NCI-H446 treated with DMSO at 0.1 percent for 48 hours (cell line): Measurements from ENCODE around the gene MRFAP1L1.
"Not testable (repeated sequence)": the region's sequence is repeated elsewhere in the genome, so short reads cannot be mapped to it uniquely, and the experiment has no call there.

Experiments used
- DNase-seq: peaks from one replicate; lab custom pipeline; 2025; lab: John Stamatoyannopoulos, UW

MRFAP1L1 gene

DNA sequence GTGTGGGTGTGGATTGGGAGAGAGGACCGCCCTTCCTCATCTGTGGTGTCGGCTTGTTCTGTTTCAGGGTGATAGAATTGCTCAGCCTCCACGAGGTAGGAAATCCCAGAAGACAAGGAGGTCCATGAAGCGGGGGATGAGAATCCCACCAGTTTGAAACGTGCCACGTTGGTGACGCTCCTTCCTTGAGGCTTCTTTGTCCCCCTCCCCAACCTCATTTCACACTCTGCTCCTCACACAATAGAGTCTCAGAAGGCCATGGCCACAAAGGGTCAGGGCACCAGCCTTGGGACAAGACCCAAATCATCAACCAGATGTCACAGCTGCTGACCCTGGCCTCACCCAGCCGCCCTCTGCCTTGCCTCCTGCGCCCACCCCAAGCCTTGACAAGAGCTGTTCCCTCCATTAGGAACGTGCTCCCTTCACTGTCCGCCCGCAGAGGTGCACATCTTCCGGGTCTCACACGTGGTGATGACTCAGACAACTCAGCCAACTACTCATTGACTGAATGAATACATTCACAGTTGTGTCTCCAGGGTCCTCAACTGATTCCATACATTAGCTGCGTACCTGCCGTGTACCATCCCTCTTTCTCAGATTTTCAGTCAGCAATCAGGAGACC lies 24.6 kb upstream of the MRFAP1L1 start:
- no peak for DNase-seq

DNA sequence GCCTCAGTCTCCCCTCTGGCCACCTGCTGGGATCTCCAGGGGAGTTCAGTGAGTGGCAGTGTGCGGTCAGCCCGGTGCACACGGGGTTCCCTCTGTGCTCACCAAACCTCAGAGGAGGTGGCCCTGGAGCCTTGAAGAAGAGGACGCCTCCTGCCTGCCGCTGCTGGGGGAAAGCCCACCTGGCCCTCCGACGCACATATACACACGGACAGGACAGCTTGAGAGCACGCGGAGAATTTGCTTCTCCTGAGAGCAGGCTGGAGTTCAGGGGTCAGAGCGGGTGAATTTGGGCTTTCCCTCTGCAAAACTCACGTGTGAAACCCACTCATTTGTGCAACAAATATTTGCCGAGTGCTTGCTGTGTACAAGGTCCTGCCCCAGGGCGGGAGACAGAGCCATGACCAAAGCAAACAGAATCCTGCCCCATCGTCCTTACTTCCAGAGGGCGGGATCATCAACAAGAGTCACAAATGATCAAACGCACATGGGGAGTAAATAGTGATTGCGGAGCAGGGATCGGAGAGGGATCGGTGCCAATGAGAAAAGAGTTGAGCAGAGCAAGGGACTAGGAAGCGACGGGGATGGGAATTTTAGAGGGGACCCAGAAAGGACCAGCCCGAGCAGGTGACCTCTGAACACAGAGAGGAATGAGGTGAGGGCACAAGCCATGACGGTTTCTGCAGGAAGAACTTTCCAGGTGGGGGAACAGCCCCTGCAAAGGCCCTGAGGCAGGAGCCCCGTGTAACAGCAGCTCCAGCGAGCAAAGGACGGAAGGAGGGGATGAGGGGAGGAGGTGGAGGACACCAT lies 23.9 kb upstream of the MRFAP1L1 start:
- no peak for DNase-seq

DNA sequence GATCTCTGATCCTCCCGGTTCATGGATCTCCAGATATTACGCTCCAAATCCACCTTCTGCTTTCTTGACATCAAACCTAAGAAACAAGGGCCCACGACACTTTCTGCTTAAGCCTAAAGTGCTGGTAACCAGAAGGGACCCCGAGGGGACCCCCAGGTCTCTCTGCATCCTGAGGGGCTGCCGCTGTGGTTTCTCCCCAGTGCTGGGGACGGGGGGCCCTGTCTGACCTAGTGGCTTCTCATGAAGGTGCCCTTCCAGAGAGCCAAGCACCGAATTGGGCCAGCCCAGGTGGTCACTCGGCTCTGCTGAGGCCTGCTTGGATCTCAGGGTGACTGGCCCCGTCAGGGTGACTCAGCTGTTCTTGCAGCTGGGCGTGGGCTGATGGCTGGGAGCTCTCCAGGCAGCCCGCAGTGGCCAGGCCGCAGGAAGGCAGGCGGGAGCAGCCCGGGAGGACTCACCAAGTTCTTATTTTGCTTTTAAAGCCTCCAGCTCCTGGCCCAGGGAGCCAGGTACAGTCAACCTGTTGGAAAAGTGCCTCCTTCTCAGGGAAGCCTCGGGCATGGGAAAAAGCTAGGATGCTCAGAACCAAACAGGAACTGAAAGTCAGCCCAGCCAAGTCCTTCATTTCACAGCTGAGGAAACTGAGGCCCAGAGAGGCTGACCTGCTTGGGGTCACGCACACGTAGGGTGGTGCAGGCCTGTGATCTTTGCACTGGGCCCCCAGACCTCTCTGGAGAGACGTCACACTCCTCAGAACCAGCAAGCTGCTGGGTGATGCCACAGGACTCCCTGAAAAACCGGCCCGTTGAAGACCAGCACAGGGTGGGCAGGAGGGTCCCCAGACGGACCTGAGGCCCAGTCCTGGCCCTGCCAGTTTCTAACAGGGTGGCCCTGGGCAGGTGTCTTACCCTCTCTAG lies 23.0 kb upstream of the MRFAP1L1 start:
- no peak for DNase-seq

DNA sequence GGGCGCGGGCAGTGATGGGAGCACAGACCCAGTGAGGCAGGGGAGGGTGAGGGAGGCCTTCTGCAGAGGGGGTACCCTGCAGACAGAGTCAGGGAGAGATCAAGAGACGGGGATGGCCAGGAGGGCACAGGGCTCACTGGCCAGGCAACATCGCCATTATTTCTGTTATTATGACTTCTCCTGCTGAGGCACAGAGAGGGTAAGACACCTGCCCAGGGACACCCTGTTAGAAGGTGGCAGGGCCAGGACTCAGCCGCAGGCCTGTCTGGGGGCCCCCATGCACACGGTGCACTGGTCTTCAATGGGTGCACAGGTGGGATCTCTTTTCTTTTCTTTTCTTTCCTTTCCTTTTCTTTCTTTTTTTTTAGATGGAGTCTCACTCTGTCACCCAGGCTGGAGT lies 22.1 kb upstream of the MRFAP1L1 start:
- DNase-seq, result no peak

DNA sequence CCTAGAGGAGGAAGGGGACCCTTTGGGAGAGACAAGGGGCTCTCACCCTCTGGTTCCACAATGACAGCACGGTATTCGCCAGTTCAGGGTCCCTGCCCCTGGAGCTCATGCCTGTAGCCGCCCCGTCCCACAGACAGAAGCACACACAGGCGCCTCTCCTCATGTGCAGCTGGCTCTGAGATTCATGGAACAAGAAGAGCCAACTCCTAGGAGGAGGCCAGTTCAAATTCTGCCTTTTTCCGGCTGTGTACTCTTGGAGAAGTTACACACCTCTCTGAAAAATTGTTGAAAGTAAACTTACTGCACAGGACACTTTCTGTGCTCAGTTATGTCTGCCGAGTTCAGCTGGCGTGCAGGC lies 21.6 kb upstream of the MRFAP1L1 start:
- no peak for DNase-seq

DNA sequence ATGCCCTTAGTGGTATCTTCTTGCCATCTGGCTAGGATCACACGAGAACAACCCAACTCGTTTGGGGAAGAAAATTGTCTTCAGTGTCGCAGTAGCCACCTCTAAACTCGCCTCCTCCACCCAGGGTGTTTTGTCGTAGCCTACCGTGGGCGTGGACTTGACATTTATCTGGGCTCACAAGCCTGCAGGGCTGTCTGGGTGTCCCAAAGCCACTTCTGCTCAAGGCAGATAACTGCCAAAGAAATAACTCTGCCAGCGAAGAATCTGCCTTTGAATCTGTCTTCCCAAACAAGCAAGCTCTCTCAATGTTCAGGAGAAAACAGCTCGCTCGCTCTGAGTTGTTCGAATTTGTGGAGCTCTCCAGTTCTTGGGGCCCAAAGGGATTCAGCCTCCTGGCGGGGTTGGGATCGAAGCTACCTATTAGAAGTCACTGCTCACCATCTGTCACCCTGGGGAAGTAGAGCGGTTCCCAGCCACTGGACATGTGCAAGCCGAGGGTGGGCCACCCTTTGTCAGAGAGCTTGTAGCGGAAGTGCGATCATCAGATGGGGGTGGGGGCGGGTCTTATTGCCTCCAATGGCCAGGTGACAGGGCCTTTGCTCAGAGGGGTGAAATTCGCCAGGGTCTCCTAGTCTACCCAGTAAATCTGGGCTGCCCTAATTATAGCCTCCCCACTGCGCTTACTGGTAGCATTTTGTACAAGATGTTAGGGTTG lies 21.1 kb upstream of the MRFAP1L1 start:
- no peak for DNase-seq

DNA sequence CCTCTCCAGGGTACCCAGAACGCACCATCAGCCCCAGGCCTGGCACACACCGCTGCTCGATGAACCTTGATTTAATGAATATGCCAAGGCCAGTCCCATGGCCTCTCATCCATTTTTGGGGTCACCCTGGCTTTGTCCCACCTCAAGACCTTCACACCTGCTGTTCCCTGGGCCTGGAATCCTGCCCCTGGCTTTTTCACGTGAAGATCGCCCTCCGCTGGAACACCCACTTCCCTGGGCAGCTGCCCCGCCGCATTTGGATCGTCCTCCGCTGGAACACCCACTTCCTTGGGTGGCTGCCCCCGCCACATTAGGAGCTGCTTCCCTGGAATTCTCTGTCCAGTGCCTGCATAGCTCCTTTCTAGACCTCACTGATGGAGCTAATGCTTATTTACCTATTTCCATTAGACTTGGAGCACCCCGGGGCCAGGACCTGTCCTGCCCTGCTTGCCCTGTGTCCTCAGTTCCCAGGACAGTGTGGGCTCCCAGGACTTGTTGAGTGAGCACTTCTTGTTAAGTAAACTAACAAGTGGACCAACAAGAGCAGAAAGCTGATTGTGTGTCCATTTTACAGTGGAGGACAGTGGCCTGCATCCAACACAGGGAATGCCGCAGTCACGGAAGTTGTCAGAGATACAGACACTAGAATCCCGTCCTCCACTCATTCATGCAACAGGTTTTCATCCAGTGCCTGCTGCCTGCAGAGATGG lies 18.8 kb upstream of the MRFAP1L1 start:
- no peak for DNase-seq

DNA sequence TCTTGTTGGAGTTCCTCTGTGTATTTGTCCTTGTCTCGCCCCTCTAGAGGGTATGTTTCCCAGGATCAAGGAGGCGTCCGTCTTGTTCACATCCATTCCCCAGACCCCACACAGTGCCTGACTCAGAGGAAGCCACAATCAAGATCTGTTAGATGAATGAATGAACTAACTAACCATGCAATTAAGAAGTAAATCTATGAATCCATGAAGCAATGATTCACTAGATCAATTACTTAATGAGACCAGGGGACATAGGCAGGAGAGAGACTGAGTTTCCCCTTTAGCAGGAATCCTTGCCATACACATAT lies 18.2 kb upstream of the MRFAP1L1 start:
- no peak for DNase-seq

DNA sequence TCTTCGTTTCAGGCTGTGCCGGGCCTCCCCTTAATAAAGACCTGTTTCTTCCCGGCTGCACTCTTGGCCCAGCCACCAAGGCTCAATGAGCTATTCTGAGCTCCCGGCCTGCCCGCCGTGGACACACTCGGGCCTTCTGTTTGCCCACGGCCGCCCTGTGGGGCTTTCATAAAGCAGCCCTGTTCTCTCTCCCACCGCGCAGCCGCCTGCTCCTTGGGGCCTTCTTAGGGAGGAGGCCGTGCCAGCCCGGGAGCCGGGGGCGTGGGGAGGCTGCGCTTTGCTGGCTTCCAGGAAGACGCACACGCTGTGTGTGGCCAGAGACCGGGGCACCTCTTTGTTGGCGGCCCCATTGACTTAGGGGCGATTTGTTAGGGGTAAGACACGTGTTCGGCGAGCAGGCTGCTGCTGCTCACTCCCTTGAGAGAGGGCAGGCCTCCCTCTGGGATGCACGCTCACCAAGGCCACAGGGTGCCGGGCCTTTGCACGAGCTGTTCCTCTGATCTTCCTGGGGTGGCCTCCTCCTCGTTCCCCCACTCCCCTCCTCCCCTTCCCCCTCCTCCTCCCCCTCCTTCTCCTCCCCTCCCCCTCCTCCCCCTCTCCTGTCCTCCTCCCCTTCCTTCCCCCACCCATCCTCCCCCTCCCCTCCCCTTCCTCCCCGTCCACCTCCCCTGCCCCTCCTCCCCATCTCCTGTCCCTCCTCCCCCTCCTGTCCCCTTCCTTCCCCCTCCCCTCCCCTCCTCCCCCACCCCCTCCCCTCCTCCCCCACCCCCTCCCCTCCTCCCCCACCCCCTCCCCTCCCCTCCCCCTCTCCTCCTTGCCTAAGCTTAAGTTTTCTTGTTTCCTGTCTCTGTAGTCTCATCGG lies 17.6 kb upstream of the MRFAP1L1 start:
- DNase-seq, result no peak

DNA sequence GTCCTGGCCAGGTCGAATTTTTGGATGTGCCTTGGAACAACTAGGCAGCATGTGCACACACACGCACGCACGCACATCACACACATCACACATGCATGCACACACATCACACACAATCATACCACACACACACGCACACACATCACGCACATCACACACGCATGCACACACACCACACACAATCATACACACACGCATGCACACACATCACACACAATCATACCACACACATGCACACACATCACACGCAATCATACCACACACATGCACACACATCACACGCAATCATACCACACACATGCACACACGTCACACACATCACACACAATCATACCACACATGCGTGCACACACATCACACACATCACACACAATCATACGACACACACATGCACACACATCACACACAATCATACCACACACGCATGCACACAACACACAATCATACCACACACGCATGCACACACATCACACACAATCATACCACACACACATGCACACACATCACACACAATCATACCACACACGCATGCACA lies 15.8 kb upstream of the MRFAP1L1 start:
- not testable (repeated sequence) for DNase-seq

DNA sequence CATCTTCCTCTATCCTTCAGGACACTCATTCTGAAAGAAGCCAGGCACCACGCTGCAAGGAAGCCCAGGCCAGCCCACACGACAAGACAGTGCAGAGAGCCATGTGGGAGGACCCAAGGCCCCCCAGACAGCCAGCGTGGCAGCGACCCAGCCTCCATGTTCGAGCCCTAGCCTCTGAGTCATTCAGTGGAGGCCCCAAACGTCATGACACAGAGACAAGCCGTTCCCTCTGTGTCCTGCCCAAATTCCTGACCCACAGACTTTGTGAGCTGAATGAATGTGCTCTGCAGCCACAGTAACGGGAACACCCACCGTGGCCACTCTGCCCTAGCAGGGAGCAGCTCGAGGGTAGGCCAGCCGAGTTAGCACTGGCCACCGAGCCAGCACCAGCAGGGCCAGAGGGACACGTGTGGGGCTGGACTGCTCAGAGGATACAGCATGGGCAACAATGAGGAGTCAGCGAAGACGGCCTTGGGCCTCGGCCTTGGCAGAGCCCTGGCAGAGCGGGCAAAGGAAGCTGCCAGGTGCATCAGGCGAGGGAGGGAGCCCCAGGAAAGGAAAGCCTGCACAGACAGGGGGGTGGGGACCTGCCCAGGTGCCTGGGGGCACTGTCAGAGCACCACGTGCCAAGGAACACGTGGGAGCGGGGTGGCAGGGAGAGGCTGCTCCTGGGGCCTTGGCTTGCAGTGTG lies 14.9 kb upstream of the MRFAP1L1 start:
- no peak for DNase-seq

DNA sequence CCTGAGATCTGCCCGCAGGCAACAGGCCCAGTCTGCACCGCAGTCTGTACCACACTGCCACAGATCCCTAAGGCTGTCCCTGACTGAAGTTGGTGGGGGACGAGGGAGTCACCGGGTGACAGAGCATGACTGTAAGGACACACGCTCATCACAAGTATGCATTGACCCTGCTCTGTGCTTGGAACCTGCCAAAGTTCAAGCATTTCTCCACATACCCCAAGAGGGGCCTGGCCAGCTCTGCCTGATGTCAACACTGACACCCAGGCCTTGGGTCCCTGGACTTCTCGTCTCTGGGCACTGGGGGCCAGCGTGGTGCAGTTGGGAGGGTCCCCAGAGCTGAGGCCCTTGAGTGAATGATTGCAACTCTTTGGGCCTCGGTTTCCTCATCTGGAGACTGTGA lies 14.2 kb upstream of the MRFAP1L1 start:
- no peak for DNase-seq

DNA sequence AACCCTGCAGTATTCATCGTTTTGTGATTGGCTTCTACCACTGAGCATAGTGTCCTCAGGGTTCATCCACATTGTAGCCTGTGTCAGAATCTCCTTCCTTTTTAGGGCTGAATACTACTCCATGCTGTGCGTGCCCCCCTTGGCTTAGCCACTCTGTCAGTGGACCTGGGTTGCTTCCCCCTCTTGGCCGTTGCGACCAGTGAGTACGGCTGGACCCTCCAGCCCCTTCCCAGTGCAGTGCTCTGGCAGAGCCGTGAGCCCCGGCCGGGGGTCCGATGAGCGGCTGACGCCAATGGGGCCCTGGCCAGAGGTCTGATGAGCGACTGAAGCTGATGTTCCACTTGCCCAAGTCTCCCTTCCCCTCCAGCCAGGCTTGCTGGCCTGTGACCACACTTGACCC lies 13.2 kb upstream of the MRFAP1L1 start:
- no peak for DNase-seq

DNA sequence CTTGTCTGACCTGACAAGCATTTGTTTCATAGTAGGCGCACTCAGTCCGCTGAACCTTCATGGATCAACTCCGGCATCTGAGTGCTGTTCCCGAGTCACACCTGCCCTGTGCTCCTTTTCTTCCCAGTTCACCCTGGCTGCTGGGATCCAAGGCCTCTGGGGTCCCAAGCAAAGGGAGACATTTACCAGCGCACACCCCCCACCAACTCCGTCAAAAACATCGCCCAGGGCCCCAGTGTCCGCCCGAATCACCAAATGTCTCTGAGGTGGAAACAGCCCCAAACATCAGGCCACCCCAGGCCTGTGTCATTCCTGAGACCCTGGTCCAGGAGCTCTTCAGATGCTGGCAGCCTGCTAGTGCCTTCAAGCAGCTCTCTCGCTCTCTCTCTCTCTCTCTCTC lies 11.5 kb upstream of the MRFAP1L1 start:
- no peak for DNase-seq

DNA sequence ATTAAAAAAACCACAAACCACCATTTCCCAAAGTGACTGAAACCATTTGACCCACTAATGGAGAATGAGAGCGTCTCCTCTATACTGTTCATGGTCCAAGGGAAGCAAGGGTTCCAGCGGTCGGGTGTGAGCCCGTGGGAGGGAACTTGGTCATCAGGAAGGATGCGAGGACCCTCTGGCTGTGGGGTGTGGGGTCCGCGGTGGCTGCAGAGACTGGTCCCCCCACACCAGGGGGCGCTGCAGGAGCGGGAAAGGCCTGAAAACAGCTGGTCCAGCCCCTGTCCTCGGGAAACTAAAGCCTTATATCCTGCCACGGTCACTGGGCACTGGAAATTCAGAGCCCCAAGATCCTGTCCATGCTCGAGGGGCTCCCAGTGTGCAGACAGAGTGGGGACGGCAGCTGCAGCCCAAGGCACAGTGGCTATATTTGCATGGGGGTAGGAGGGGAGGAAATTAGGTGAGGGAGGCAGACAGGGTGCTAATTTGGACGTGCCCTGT lies 10.6 kb upstream of the MRFAP1L1 start:
- DNase-seq, result peak; percentile 15

DNA sequence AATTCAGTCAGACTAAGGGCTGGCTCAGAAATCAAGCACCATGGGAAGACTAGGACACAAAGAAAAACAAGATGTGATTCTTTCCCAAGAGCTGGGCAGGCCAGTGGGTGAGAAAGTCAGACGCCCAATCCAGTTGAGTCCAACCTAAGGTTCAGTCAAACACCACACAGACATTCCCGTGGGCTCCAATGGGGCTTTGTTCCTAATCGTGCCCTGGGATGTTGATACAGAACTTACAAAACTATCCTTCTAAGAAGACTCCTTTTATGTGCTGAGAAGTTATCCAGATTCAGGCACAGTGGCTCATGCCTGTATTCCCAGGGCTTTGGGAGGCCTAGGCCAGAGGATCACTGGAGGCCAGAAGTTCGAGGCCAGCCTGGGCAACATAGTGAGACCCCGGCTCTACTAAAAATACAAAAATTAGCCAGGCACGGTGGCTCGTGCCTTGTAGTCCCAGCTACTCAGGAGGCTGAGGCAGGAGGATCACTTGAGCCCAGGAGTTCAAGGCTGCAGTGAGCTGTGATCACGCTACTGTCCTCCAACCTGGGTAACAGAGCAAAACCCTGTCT lies 10.0 kb upstream of the MRFAP1L1 start:
- DNase-seq, result no peak

DNA sequence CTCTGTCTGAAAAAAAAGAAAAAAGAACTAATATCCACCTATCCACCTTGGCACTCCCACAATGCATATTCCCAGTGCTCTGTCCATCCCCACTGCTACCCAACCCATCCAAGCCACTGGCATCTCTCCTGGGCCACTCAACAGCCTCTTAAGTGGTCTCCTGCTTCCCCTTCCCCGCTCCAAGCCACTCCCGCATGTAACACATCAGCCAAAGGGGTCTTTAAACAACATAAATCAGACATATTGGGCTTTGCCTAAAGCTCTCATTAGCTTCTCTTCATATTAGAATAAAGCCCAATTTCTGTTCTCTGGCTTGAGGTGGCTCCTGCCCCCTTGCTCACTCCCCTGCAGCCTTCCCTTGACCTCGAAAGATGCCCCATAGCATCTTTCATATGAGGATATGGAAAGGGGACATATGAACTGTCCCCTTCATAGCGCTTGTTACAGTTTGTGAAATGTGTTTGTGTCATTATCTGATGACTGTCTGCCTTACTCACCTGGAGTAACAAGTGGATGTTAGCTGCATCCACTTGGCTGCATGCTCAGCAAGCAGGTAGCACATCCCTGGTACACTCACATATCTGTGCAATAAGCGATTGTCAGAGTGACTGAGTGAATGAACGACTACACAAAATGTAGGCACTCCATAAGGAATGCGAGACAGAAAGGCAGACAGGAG lies 9.4 kb upstream of the MRFAP1L1 start:
- DNase-seq, result no peak

DNA sequence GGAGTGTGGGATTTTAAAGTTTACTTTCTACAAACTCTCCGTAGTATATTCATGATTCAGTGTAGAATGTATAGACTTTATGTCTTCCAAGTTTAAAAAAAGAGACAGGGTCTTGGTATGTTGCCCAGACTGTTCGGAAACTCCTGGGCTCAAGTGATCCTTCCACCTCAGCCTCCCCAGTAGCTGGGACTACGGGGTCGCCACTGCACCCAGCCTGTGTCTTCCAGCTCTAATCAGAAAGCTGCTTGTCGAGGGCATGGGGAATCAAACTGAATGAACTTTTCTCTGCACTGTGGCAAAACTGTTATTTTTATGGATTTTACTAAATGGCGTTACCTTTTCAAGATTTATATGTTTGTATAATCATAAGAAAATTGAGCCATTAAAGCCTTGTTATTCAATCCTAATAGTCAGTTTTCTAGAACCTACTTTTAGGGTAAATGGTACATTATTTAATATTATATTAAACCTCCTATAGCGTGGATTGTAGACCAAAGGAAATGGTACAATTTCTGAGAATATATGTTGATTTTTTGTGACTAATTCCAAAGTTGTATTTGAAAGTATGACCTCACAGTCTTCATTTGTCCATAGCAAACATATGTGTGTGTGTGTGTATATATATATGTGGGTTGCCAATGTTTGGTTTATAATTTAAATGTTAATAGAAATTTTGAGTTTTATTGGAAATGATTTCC lies 7.4 kb upstream of the MRFAP1L1 start:
- DNase-seq, result no peak
